H1 (cell line): ENCODE data around the gene MINPP1. TPM values are rescaled to one million over a fixed set of nuclear protein-coding genes. Genes with fewer than 3 reads are reported as not detected.

Source experiments
- CTCF ChIA-PET: fragments of 300-600 bp; sonication (Branson Sonifier 250); formaldehyde crosslinking; loops from one replicate; lab custom pipeline; 2021; ENCODE audit not compliant: partially characterized antibody; lab: Charles Lee
- POLR2A ChIA-PET: fragments of 300-600 bp; sonication (Branson Sonifier 250); formaldehyde crosslinking; loops from one replicate; lab custom pipeline; 2021; ENCODE audit warnings: inconsistent platforms; ENCODE audit not compliant: partially characterized antibody; lab: Charles Lee
- DNase-seq, 2 experiments: peaks; one replicate each; pipeline versions ENCODE4 v3.0.0 to v3.0.0-alpha.2; 2010 to 2022; ENCODE audit warnings: low spot score in 2 of 2, low read depth in 1 of 2, mixed read lengths in 1 of 2
- FAIRE-seq: peaks from 2 replicates; lab custom pipeline; 2011; peaks lifted over from hg19 to GRCh38; lab: Jason Lieb, UNC
- H2AFZ ChIP-seq: 2 replicates; pipeline ENCODE4 v1.8.1; 2012; ENCODE audit warnings: low read length, inconsistent platforms
- H2AK5ac ChIP-seq: 2 replicates; pipeline ENCODE4 v1.6.1; 2013; ENCODE audit warnings: low read depth, low read length
- H2BK120ac ChIP-seq: replicated peaks from 2 replicates; pipeline ENCODE3; 2013; ENCODE audit warnings: low read depth, low read length, inconsistent platforms
- H2BK12ac ChIP-seq: 2 replicates; pipeline ENCODE4 v1.6.1; 2013; ENCODE audit warnings: low read depth, low read length
- H2BK15ac ChIP-seq: 2 replicates; pipeline ENCODE4 v1.6.1; 2013; ENCODE audit warnings: low read length
- H2BK20ac ChIP-seq: 2 replicates; pipeline ENCODE4 v1.6.1; 2013; ENCODE audit warnings: low read length
- H2BK5ac ChIP-seq: 2 replicates; pipeline ENCODE4 v1.6.1; 2013; ENCODE audit warnings: low read depth, low read length
- H3K14ac ChIP-seq: 2 replicates; pipeline ENCODE4 v1.6.1; 2013; ENCODE audit warnings: inconsistent platforms; ENCODE audit not compliant: insufficient read length
- H3K18ac ChIP-seq: 2 replicates; pipeline ENCODE4 v1.6.1; 2013; ENCODE audit warnings: low read length; ENCODE audit errors: extremely low read depth
- H3K23ac ChIP-seq: 2 replicates; pipeline ENCODE4 v1.6.1; 2013; ENCODE audit warnings: inconsistent platforms; ENCODE audit not compliant: insufficient read length
- H3K23me2 ChIP-seq: 2 replicates; pipeline ENCODE4 v1.6.1; 2013; ENCODE audit warnings: low read depth, low read length
- H3K27ac ChIP-seq: 2 replicates; pipeline ENCODE4 v1.6.1; 2011; ENCODE audit warnings: low read depth, low read length, inconsistent platforms
- H3K27me3 ChIP-seq, 4 experiments: replicated peaks in 1 of 4; 1 replicate in 1 of 4; 2 replicates in 3 of 4; pipeline versions ENCODE4 v1.6.1 to v1.8.1; 2011 to 2013; ENCODE audit warnings: low read length in 3 of 4, mild to moderate bottlenecking in 3 of 4, inconsistent platforms in 2 of 4, mixed read lengths in 2 of 4, moderate library complexity in 1 of 4; ENCODE audit not compliant: control insufficient read depth in 3 of 4, insufficient read depth in 3 of 4; ENCODE audit errors: extremely low read depth in 1 of 4
- H3K36me3 ChIP-seq, 4 experiments: 2 replicates each; pipeline versions ENCODE4 v1.6.1 to v1.8.1; 2011 to 2013; ENCODE audit warnings: mild to moderate bottlenecking in 4 of 4, low read length in 3 of 4, moderate library complexity in 2 of 4, control low read depth in 1 of 4, inconsistent platforms in 1 of 4; ENCODE audit not compliant: insufficient read depth in 4 of 4, control insufficient read depth in 2 of 4
- H3K4ac ChIP-seq: replicated peaks from 2 replicates; pipeline ENCODE3; 2013; ENCODE audit warnings: low read length, low read depth, mixed read lengths, inconsistent platforms; ENCODE audit not compliant: insufficient read length
- H3K4me1 ChIP-seq, 4 experiments: replicated peaks in 1 of 4; 1 replicate in 1 of 4; 2 replicates in 3 of 4; pipeline versions ENCODE4 v1.6.1 to v1.8.1; 2011 to 2013; ENCODE audit warnings: low read length in 3 of 4, inconsistent platforms in 2 of 4, mixed read lengths in 1 of 4; ENCODE audit not compliant: insufficient read depth in 4 of 4, control insufficient read depth in 3 of 4
- H3K4me2 ChIP-seq, 2 experiments: 2 replicates each; pipeline versions ENCODE4 v1.6.1 to v1.8.1; 2011 to 2013; ENCODE audit warnings: low read depth in 2 of 2, low read length in 2 of 2, control low read depth in 1 of 2, inconsistent platforms in 1 of 2, mild to moderate bottlenecking in 1 of 2; ENCODE audit not compliant: insufficient read depth in 1 of 2
- H3K4me3 ChIP-seq, 4 experiments: fragments of 200-600, 300-600 bp in 1 of 4; sonication (generic), shearing (Covaris generic), sonication (Bioruptor Twin) in 1 of 4; 2 replicates each; pipeline versions ENCODE4 v1.5.1 to v1.8.1; 2011 to 2016; ENCODE audit warnings: low read length in 4 of 4, low read depth in 3 of 4, control low read depth in 2 of 4, inconsistent platforms in 2 of 4, mild to moderate bottlenecking in 2 of 4, mixed read lengths in 1 of 4, moderate library complexity in 1 of 4; ENCODE audit not compliant: insufficient read depth in 2 of 4; ENCODE audit errors: extremely low read depth in 1 of 4
- H3K56ac ChIP-seq: replicated peaks from 2 replicates; pipeline ENCODE3; 2013; ENCODE audit warnings: low read depth, mild to moderate bottlenecking, mixed read lengths, low read length, inconsistent platforms; ENCODE audit not compliant: insufficient read length
- H3K79me1 ChIP-seq: 2 replicates; pipeline ENCODE4 v1.6.1; 2013; ENCODE audit warnings: low read depth, low read length, control low read depth
- H3K79me2 ChIP-seq, 2 experiments: 2 replicates each; pipeline versions ENCODE4 v1.6.1 to v1.8.1; 2012 to 2013; ENCODE audit warnings: low read length in 2 of 2, mild to moderate bottlenecking in 2 of 2, inconsistent platforms in 1 of 2; ENCODE audit not compliant: insufficient read depth in 2 of 2, control insufficient read depth in 1 of 2
- H3K9ac ChIP-seq, 4 experiments: replicated peaks in 1 of 4; 1 replicate in 1 of 4; 2 replicates in 3 of 4; pipeline versions ENCODE4 v1.6.1 to v1.8.1; 2011 to 2013; ENCODE audit warnings: low read depth in 3 of 4, low read length in 3 of 4, control low read depth in 2 of 4, mild to moderate bottlenecking in 2 of 4, moderate library complexity in 2 of 4, inconsistent platforms in 1 of 4; ENCODE audit errors: extremely low read depth in 1 of 4
- H3K9me3 ChIP-seq, 2 experiments: 2 replicates each; pipeline versions ENCODE4 v1.6.1 to v1.8.1; 2012 to 2013; ENCODE audit warnings: mild to moderate bottlenecking in 2 of 2, moderate library complexity in 2 of 2, control low read depth in 1 of 2, inconsistent platforms in 1 of 2, low read depth in 1 of 2, low read length in 1 of 2, mixed read lengths in 1 of 2; ENCODE audit not compliant: insufficient read depth in 2 of 2
- H4K20me1 ChIP-seq, 2 experiments: replicated peaks in 1 of 2; 2 replicates each; pipeline versions ENCODE3 to v1.8.1; 2011 to 2013; ENCODE audit warnings: inconsistent platforms in 2 of 2, low read length in 2 of 2, mild to moderate bottlenecking in 1 of 2; ENCODE audit not compliant: insufficient read depth in 2 of 2, control insufficient read depth in 1 of 2
- H4K5ac ChIP-seq: 2 replicates; pipeline ENCODE4 v1.6.1; 2013; ENCODE audit warnings: low read length, low read depth, mixed read lengths, inconsistent platforms; ENCODE audit not compliant: insufficient read length
- H4K8ac ChIP-seq: 2 replicates; pipeline ENCODE4 v1.8.0; 2013; ENCODE audit warnings: mild to moderate bottlenecking, moderate library complexity, low read length, inconsistent platforms; ENCODE audit not compliant: insufficient read depth; ENCODE audit errors: extremely low read depth
- H4K91ac ChIP-seq: replicated peaks from 2 replicates; pipeline ENCODE3; 2013; ENCODE audit warnings: low read length, mixed read lengths, inconsistent platforms; ENCODE audit not compliant: insufficient read length
- ATF2 ChIP-seq: IDR thresholded peaks from 2 replicates; pipeline ENCODE4 v1.6.1; 2012; ENCODE audit warnings: low read length, inconsistent platforms
- EZH2 ChIP-seq: fragments of 200-600 bp; sonication (generic); IDR thresholded peaks from 2 replicates; pipeline ENCODE4 v1.7.1; 2012; ENCODE audit warnings: low read depth, mild to moderate bottlenecking, moderate library complexity, low read length, inconsistent platforms; ENCODE audit not compliant: severe bottlenecking
- GABPA ChIP-seq: IDR thresholded peaks from 2 replicates; pipeline ENCODE4 v1.6.1; 2011; ENCODE audit warnings: mild to moderate bottlenecking, low read length, moderate library complexity, borderline replicate concordance; ENCODE audit not compliant: insufficient read depth
- HDAC2 ChIP-seq, 2 experiments: fragments of 300-600 bp in 1 of 2; sonication (generic) in 1 of 2; IDR thresholded peaks; 2 replicates each; pipeline ENCODE4 v1.6.1; 2011 to 2012; ENCODE audit warnings: low read depth in 2 of 2, low read length in 2 of 2, mild to moderate bottlenecking in 2 of 2, moderate library complexity in 2 of 2, borderline replicate concordance in 1 of 2, inconsistent platforms in 1 of 2
- KDM1A ChIP-seq: fragments of 200-600, 300-600 bp; sonication (generic); IDR thresholded peaks from 2 replicates; pipeline ENCODE4 v1.7.1; 2016; ENCODE audit warnings: mild to moderate bottlenecking, low read length, borderline replicate concordance
- MAFK ChIP-seq: IDR thresholded peaks from 2 replicates; pipeline ENCODE4 v1.6.1; 2012; ENCODE audit warnings: low read depth, mild to moderate bottlenecking, improper control_type of control experiment, low read length
- RNF2 ChIP-seq: fragments of 200-900, 300-1000 bp; sonication (generic); IDR thresholded peaks from 2 replicates; pipeline ENCODE4 v1.7.1; 2016; ENCODE audit warnings: borderline replicate concordance, low read depth, mild to moderate bottlenecking, antibody characterized with exemption, low read length; ENCODE audit not compliant: poor library complexity, severe bottlenecking; ENCODE audit errors: missing control alignments
- TCF12 ChIP-seq: IDR thresholded peaks from 2 replicates; pipeline ENCODE4 v1.6.1; 2011; ENCODE audit warnings: low read depth, mild to moderate bottlenecking, low read length
- TEAD4 ChIP-seq: IDR thresholded peaks from 2 replicates; pipeline ENCODE4 v1.6.1; 2012; ENCODE audit warnings: low read depth, low read length, inconsistent platforms, mixed read lengths
- YY1 ChIP-seq: IDR thresholded peaks from 2 replicates; pipeline ENCODE4 v1.6.1; 2011; ENCODE audit warnings: low read depth, mild to moderate bottlenecking, low read length
- ZNF274 ChIP-seq: IDR thresholded peaks from 2 replicates; pipeline ENCODE4 v1.7.0; 2012; ENCODE audit warnings: low read length, borderline replicate concordance; ENCODE audit errors: extremely low read depth
- WGBS, 2 experiments: shearing (Covaris generic) in 1 of 2; methylation state at CpG; one replicate each; pipeline versions ENCODE4 v1.1.6 to v1.1.7; 2013 to 2015; ENCODE audit warnings: low lambda C conversion rate in 2 of 2, mixed read lengths in 2 of 2, inconsistent platforms in 1 of 2, low coverage in 1 of 2, missing lambda C conversion rate in 1 of 2; ENCODE audit not compliant: insufficient replicate concordance in 2 of 2, insufficient coverage in 1 of 2, insufficient read length in 1 of 2; ENCODE audit errors: extremely low coverage in 1 of 2, missing lambda C conversion rate in 1 of 2; 5-methylcytosine and 5-hydroxymethylcytosine counted together
- polyA plus RNA-seq, 7 experiments: library from polyadenylated mRNA; depleted of rRNA in 3 of 7; stranded (reverse) in 5 of 7; unstranded in 2 of 7; fragments of >200 nt in 5 of 7; fragments of 200-250 nt in 2 of 7; gene quantifications; 1 replicate in 5 of 7; 2 replicates in 1 of 7; 4 replicates in 1 of 7; pipeline versions ENCODE4 v1.2.1 to v1.2.3, GENCODE V29; 2011 to 2013; ENCODE audit warnings: missing spikeins in 2 of 7, mixed read lengths in 2 of 7
- total RNA-seq: library from RNA; stranded (reverse); fragmentation: NEBNext Ultra II Directional; extraction: Animal tissue kit (Norgen Biotek cat#: 25700); gene quantifications from 2 replicates; pipeline ENCODE4 v1.2.1, GENCODE V29; 2021
- TF ChIP-seq, protein P1 (sequence below): IDR thresholded peaks from 2 replicates; pipeline ENCODE4 v1.6.1; 2012; ENCODE audit warnings: inconsistent platforms

The MINPP1 gene
- total and polyA plus RNA-seq, 2 of the 8 experiments (the other 6 are each of a cell fraction or from before 2014, with no cell fraction given), result 13.6 to 27.2 TPM

DNA sequence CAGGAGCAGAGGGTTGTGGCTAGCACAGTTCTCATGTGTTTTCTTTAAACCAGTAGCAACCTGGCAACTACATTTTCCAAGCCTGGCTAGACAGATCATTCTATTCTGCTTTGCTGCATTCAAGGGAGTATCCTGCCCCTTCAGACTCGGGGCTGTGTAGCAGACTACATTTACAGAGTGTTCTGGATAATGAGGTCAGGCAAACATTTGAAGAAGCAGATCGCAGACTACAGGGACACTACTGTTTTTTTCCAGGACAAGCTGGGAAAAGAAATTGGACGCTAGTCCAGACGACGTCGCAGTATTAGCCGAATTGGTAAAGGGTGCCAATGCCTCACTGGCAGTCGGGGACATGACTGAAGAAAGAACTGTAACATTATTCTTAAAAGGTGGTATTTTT is 94.0 kb downstream of the MINPP1 start:
- Histone ChIP-seq H3K56ac (no peak overlapping the region), H4K20me1 (no peaks in the 10 kb centered on the region), H3K79me1 (no peaks in the 10 kb centered on the region), H3K9ac (no peak overlapping the region), H3K23ac (no peak overlapping the region), H4K91ac (no peak overlapping the region), H2BK15ac (no peak overlapping the region), H2AFZ (no peak overlapping the region), H3K79me2 (no peaks in the 10 kb centered on the region), H3K4me2 (no peak overlapping the region), H2BK20ac (no peak overlapping the region), H3K23me2 (no peaks in the 10 kb centered on the region), H2BK5ac (no peak overlapping the region), H3K4me1 (no peaks in the 10 kb centered on the region), H3K4ac (no peak overlapping the region), H4K5ac (no peak overlapping the region), H2BK120ac (no peak overlapping the region), H3K27ac (no peak overlapping the region), H4K8ac (no peak overlapping the region), H2BK12ac (no peak overlapping the region), H3K14ac (no peak overlapping the region), H2AK5ac (no peak overlapping the region), H3K18ac (no peak overlapping the region), H3K4me3 (no peak overlapping the region), H3K27me3 (no peaks in the 10 kb centered on the region), H3K9me3 (no peaks in the 10 kb centered on the region), H3K36me3 (no peaks in the 10 kb centered on the region)
- ChIA-PET CTCF (no interaction called here), POLR2A (no interaction called here)
- no peak for DNase-seq
- WGBS, 2 experiments, result 91% methylated on average over 8 of the region's 8 CpGs; no CpG with 5 or more reads in 1 of the 2 experiments
- FAIRE-seq, result no peak
- TF ChIP-seq TCF12 (no peak), EZH2 (no peak), MAFK (no peak), YY1 (no peak), TEAD4 (no peak), ZNF274 (no peak), ATF2 (no peak), HDAC2 (IDR thresholded peaks at IDR 0.05; ENCODE audit: borderline replicate concordance in 1 of 2, low read depth in 2 of 2, low read length in 2 of 2) (no peak), KDM1A (no peak), GABPA (no peak), RNF2 (no peak)
- TF ChIP-seq, protein P1, sequence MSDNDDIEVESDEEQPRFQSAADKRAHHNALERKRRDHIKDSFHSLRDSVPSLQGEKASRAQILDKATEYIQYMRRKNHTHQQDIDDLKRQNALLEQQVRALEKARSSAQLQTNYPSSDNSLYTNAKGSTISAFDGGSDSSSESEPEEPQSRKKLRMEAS, result no peak
